ENCODE data around the gene ANKRD33.

DNA sequence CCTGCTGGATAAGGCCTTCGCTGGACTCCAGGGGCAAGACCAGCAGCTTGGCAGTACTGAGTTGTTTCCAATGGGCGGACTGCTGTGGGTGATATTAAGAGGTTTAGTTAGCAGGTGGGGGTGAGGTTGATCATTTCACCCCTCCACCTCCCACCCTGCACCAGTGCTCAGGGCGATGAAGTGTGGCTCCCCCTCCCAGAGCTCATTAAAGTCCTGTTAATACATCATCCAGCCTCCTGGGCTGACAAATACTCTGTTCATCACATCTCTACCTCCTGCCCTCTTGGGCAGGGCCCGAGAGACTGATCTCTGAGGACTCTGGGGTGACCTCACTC is 37.0 kb upstream of the ANKRD33 start:
- no peak for TF ChIP-seq GATA3 (IDR thresholded peaks at IDR 0.05; ENCODE audit: low read depth, low read length)
- no peak for TF ChIP-seq GATA2 (IDR thresholded peaks at IDR 0.05; ENCODE audit: low read depth, low read length)
